ENCODE results near the gene RAF1. TPM values are rescaled to one million over a fixed set of nuclear protein-coding genes. Genes with fewer than 3 reads are reported as not detected.
"Not testable (repeated sequence)": the region's sequence is repeated elsewhere in the genome, so short reads cannot be mapped to it uniquely, and the experiment has no call there.

Gene RAF1
- total RNA-seq, 1 experiment from 2014 or later = 130 TPM

- ChIA-PET POLR2A (ENCODE audit: low non-redundant PET) (interaction anchor here (0.6 kb wide), 1 partner anchor 73 kb away, joined by 3 read pairs; no protein-coding TSS in a partner anchor), CTCF (no interaction called here)
- no peak for TF ChIP-seq CTCF (conservative IDR thresholded peaks at IDR 0.05; ENCODE audit: low read depth, low read length)
- TF ChIP-seq EZH2 (IDR thresholded peaks at IDR 0.05; ENCODE audit: borderline replicate concordance, low read depth, low read length, poor library complexity, severe bottlenecking) = no peak
- H3K36me3 ChIP-seq (ENCODE audit: insufficient read depth, low read length, poor library complexity, severe bottlenecking) = no peaks in the 10 kb centered on the region
- no peaks in the 10 kb centered on the region for H3K9me3 ChIP-seq (ENCODE audit: low read depth, low read length, poor library complexity, severe bottlenecking)
- peak overlapping the region; percentile 100 for H3K27ac ChIP-seq (ENCODE audit: low read depth, low read length, poor library complexity, severe bottlenecking)
- intact Hi-C loops (cut with micrococcal nuclease; ENCODE audit: unreplicated experiment) = loop anchor here (5.0 kb wide), 1 partner anchor 105 kb away; the partner anchor contains the start of gene MKRN2
- H3K27me3 ChIP-seq (replicated peaks; ENCODE audit: insufficient read depth, low read depth, low read length, poor library complexity) = no peaks in the 10 kb centered on the region
- H3K4me1 ChIP-seq (ENCODE audit: insufficient read depth, low read length, poor library complexity, severe bottlenecking) = peaks cover 36% of the 10 kb centered on the region
- DNase-seq (ENCODE audit: low spot score) = peak; percentile 49
- TSS peak; percentile 32 for BruUV-seq (replicated peaks)
- H3K4me3 ChIP-seq (ENCODE audit: low read depth, low read length, poor library complexity, severe bottlenecking) = peak overlapping the region; percentile 89
Measured at GRCh38 chr3:12662593-12663400, 1.1 kb downstream of the RAF1 start.

- no peaks in the 10 kb centered on the region for H3K27me3 ChIP-seq (replicated peaks; ENCODE audit: insufficient read depth, low read depth, low read length, poor library complexity)
- H3K9me3 ChIP-seq (ENCODE audit: low read depth, low read length, poor library complexity, severe bottlenecking) = no peaks in the 10 kb centered on the region
- TF ChIP-seq EZH2 (IDR thresholded peaks at IDR 0.05; ENCODE audit: borderline replicate concordance, low read depth, low read length, poor library complexity, severe bottlenecking) (no peak), CTCF (conservative IDR thresholded peaks at IDR 0.05; ENCODE audit: low read depth, low read length) (no peak)
- DNase-seq (ENCODE audit: low spot score) = no peak
- ChIA-PET POLR2A (ENCODE audit: low non-redundant PET) (no interaction called here), CTCF (no interaction called here)
- intact Hi-C loops (cut with micrococcal nuclease; ENCODE audit: unreplicated experiment) = loop anchor here (5.0 kb wide), 1 partner anchor 105 kb away; the partner anchor contains the start of gene MKRN2
- H3K4me3 ChIP-seq (ENCODE audit: low read depth, low read length, poor library complexity, severe bottlenecking) = peak overlapping the region; percentile 89
- H3K36me3 ChIP-seq (ENCODE audit: insufficient read depth, low read length, poor library complexity, severe bottlenecking) = no peaks in the 10 kb centered on the region
- peaks cover 36% of the 10 kb centered on the region for H3K4me1 ChIP-seq (ENCODE audit: insufficient read depth, low read length, poor library complexity, severe bottlenecking)
- peak overlapping the region; percentile 100 for H3K27ac ChIP-seq (ENCODE audit: low read depth, low read length, poor library complexity, severe bottlenecking)
- BruUV-seq (replicated peaks) = no TSS peak
Measured at GRCh38 chr3:12661926-12662592, 1.9 kb downstream of the RAF1 start.

DNA sequence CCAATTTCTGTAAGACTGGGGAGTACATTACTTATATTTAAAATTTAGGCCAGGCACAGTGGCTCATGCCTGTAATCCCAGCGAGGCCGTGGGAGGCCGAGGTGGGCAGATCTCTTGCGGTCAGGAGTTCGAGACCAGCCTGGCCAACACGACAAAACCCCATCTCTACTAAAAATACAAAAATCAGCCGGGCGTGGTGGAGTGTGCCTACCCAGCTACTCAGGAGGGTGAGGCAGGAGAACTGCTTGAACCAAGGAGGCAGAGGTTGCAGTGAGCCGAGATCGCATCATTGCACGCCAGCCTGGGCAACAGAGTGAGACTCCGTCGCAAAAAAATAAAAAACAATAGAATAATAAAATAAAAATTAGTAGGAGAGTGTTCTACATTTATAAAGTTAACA, 2.5 kb downstream of the RAF1 start:
- CTCF ChIA-PET; H3K4me3 ChIP-seq (ENCODE audit: low read depth, low read length, poor library complexity, severe bottlenecking); DNase-seq (ENCODE audit: low spot score); H3K27me3 ChIP-seq (replicated peaks; ENCODE audit: insufficient read depth, low read depth, low read length, poor library complexity); POLR2A ChIA-PET (ENCODE audit: low non-redundant PET); H3K27ac ChIP-seq (ENCODE audit: low read depth, low read length, poor library complexity, severe bottlenecking); BruUV-seq (replicated peaks); H3K36me3 ChIP-seq (ENCODE audit: insufficient read depth, low read length, poor library complexity, severe bottlenecking); H3K9me3 ChIP-seq (ENCODE audit: low read depth, low read length, poor library complexity, severe bottlenecking): not testable (repeated sequence)
- intact Hi-C loops (cut with micrococcal nuclease; ENCODE audit: unreplicated experiment) = loop anchor here (5.0 kb wide), 1 partner anchor 104 kb away; the partner anchor contains the start of gene MKRN2
- peaks cover 36% of the 10 kb centered on the region for H3K4me1 ChIP-seq (ENCODE audit: insufficient read depth, low read length, poor library complexity, severe bottlenecking)

All from A673 (cell line).